ENCODE measurements around the gene DLG2. TPM values are rescaled to one million over a fixed set of nuclear protein-coding genes. Genes with fewer than 3 reads are reported as not detected.

The DLG2 gene
- total and polyA plus RNA-seq, 9 of the 15 experiments (the other 6 are each of a cell fraction or from before 2014, with no cell fraction given) = 0.52 to 1.6 (median 0.95) TPM

- ChIA-PET CTCF (ENCODE audit: low intra/inter-chr PET ratio) (no interaction called here), POLR2A (no interaction called here)
- no peaks in the 10 kb centered on the region for H3K36me3 ChIP-seq (ENCODE audit: control insufficient read depth, insufficient read depth, low read length)
- TF ChIP-seq HOXB6 (CRISPR knock-in tag; IDR thresholded peaks at IDR 0.05; ENCODE audit: borderline replicate concordance) (no peak), CUX1 (CRISPR knock-in tag; IDR thresholded peaks at IDR 0.05) (no peak), ZNF318 (IDR thresholded peaks at IDR 0.05; ENCODE audit: borderline replicate concordance in 1 of 2, low read depth in 1 of 2) (no peak), THAP12 (CRISPR knock-in tag; IDR thresholded peaks at IDR 0.05) (no peak)
Measured at GRCh38 chr11:84241343-84242131, 1385.6 kb downstream of the DLG2 start.

More at GRCh38 chr11:84241343-84242131, 1385.6 kb downstream of the DLG2 start:
- Histone ChIP-seq H2AFZ (ENCODE audit: low read depth, low read length) (no peak overlapping the region), H3K4me3 (no peak overlapping the region), H3K27ac (ENCODE audit: extremely low read depth, low read depth, low read length) (no peak overlapping the region), H3K27me3 (ENCODE audit: control insufficient read depth in 2 of 2, insufficient read depth in 2 of 2, low read length in 2 of 2) (no peaks in the 10 kb centered on the region), H4K20me1 (replicated peaks; ENCODE audit: control insufficient read depth, insufficient read depth, low read length) (no peaks in the 10 kb centered on the region), H3K4me2 (ENCODE audit: insufficient read depth, low read length) (no peak overlapping the region), H3K9me3 (replicated peaks; ENCODE audit: control insufficient read depth, insufficient read depth, low read depth, low read length) (no peaks in the 10 kb centered on the region), H3K79me2 (ENCODE audit: control insufficient read depth, insufficient read depth, low read length) (no peaks in the 10 kb centered on the region), H3K4me1 (replicated peaks in 1 of 2; ENCODE audit: control insufficient read depth in 2 of 2, insufficient read depth in 2 of 2, low read length in 2 of 2) (no peaks in the 10 kb centered on the region), H3K9me1 (ENCODE audit: control insufficient read depth, insufficient read depth, low read length) (no peaks in the 10 kb centered on the region), H3K9ac (ENCODE audit: insufficient read depth in 1 of 2, low read depth in 2 of 2, low read length in 2 of 2) (no peak overlapping the region)
- intact Hi-C loops (cut with micrococcal nuclease) (no loop called here), in situ Hi-C loops (cut with MboI) (no loop called here)
- no TSS peak for BruUV-seq (replicated peaks)
- 5% methylated on average over 5 of the region's 5 CpGs for WGBS (ENCODE audit: insufficient coverage, low coverage, missing lambda C conversion rate)
- FAIRE-seq (no peak), ATAC-seq (no peak), DNase-seq (ENCODE audit: extremely low read depth in 1 of 4, low spot score in 3 of 4) (no peak)

Measured in K562 (cell line).